GM06990 (cell line): Measurements from ENCODE around the gene UST.

Experiments used
- DNase-seq: peaks from one replicate; pipeline ENCODE4 v3.0.0-alpha.2; 2011; ENCODE audit not compliant: insufficient read length; ENCODE audit errors: extremely low read depth
- H3K27me3 ChIP-seq: replicated peaks from 2 replicates; pipeline ENCODE4 v1.6.0; 2011; ENCODE audit warnings: low read length; ENCODE audit not compliant: control insufficient read depth, insufficient read depth
- H3K36me3 ChIP-seq: 2 replicates; pipeline ENCODE4 v1.5.1; 2011; ENCODE audit warnings: low read length; ENCODE audit not compliant: control insufficient read depth, insufficient read depth
- H3K4me3 ChIP-seq: replicated peaks from 2 replicates; pipeline ENCODE4 v1.5.1; 2011; ENCODE audit warnings: low read depth, mild to moderate bottlenecking, control low read depth, low read length
- TF ChIP-seq, protein P1 (sequence below): IDR thresholded peaks from 2 replicates; pipeline ENCODE4 v1.5.1; 2011; ENCODE audit warnings: low read length, control low read depth, mild to moderate bottlenecking, inconsistent platforms; ENCODE audit not compliant: insufficient read depth, poor library complexity, severe bottlenecking

The UST gene

DNA sequence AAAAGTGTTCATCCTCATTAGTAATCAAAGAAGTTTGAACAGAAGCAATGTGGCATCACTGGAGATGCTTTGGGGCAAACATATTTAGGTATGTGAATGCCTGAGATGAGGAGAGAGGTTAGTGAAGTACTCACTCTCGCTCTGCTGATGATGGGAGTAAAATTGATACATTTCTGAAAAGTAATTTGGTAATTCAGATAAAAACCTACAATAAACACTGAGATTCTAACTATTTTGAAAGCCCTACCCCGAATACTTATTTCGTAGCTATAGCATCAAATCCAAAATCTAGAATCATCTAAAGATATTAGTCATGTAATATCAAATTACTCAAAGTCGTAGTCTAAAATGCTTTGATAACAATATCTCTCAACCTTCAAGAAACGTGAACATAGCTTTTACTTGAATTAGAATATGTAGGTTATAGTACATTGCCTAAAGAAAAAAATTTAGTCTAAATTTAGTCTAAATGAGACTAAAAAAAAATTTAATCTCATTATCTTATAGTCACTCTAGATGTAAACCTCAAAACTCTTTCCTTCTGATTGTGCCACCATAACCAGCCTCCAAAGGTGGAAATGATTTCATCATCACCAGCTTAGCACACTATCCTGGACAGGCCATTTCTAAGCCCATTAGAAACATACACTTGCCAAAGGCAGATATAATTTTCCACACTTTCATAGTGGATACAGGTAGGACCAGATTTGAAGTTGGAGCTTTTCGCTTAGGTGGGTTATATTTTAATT lies 338.2 kb downstream of the UST start:
- Histone ChIP-seq H3K36me3 (no peaks in the 10 kb centered on the region), H3K4me3 (no peak overlapping the region), H3K27me3 (no peaks in the 10 kb centered on the region)
- DNase-seq, result no peak
- TF ChIP-seq, protein P1, sequence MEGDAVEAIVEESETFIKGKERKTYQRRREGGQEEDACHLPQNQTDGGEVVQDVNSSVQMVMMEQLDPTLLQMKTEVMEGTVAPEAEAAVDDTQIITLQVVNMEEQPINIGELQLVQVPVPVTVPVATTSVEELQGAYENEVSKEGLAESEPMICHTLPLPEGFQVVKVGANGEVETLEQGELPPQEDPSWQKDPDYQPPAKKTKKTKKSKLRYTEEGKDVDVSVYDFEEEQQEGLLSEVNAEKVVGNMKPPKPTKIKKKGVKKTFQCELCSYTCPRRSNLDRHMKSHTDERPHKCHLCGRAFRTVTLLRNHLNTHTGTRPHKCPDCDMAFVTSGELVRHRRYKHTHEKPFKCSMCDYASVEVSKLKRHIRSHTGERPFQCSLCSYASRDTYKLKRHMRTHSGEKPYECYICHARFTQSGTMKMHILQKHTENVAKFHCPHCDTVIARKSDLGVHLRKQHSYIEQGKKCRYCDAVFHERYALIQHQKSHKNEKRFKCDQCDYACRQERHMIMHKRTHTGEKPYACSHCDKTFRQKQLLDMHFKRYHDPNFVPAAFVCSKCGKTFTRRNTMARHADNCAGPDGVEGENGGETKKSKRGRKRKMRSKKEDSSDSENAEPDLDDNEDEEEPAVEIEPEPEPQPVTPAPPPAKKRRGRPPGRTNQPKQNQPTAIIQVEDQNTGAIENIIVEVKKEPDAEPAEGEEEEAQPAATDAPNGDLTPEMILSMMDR, result no peak

DNA sequence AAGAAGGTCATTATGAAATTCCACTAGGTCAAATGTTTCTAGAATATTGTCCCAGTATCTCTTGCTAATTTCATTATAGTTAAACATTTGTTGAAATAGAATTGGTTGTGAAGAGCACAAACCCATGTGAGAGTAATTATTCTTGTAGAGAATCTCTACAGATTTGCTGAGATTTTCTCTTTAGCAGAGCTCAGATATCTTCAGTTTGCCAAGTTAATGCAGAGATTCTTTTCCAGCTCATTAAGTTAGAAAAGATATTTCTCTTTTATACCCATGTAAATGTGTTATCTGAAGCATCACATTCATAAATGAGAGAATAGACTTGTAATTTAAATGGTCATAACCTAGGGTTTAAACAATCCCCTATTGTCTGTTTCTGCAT lies 338.7 kb downstream of the UST start:
- TF ChIP-seq, protein P1, result no peak
- no peak for DNase-seq

DNA sequence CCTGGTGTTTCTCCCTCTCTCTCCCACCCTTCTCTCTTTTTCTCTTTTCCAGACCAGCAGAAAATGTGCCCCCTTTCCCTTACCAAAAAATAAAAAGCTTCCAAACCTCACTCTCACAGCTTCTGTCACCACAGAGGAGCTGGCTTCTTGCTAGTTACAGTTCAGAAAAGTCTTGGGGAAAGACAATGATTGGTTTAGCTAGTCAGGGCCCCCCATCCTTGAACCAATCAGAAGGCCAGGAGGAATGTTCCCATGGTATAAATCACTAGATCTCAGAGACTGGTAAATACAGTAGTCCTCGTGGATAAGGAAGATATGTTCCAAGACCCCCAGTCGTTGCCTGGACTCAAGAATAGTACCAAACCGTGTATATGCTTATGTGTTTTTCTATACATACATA lies 339.5 kb downstream of the UST start:
- Histone ChIP-seq H3K36me3 (no peaks in the 10 kb centered on the region), H3K27me3 (no peaks in the 10 kb centered on the region), H3K4me3 (no peak overlapping the region)
- TF ChIP-seq, protein P1, result no peak
- no peak for DNase-seq

More for the DNA sequence above, 338.7 kb downstream of the UST start:
- H3K36me3 ChIP-seq, result no peaks in the 10 kb centered on the region
- H3K27me3 ChIP-seq, result no peaks in the 10 kb centered on the region
- H3K4me3 ChIP-seq, result no peak overlapping the region

DNA sequence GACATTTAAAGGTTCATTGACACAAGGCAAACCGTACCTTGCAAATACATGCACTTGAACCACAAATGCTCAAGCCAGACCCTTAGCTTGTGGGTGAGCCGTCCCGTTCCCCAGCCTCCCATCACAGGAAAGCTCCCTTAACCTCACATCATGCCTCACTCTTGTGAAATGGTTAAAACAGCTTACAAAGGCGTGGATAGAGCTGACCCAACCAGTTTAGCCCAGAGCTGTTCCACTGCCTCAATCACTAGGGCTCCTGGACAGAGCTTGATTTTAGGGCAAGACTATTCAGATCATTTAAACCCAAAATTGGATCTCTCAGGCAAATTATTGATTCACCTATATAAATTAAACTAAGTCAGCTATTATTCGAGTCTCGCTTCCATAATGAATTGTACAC lies 341.1 kb downstream of the UST start:
- DNase-seq, result no peak
- no peaks in the 10 kb centered on the region for H3K36me3 ChIP-seq
- no peak overlapping the region for H3K4me3 ChIP-seq
- no peaks in the 10 kb centered on the region for H3K27me3 ChIP-seq
- TF ChIP-seq, protein P1, result no peak

DNA sequence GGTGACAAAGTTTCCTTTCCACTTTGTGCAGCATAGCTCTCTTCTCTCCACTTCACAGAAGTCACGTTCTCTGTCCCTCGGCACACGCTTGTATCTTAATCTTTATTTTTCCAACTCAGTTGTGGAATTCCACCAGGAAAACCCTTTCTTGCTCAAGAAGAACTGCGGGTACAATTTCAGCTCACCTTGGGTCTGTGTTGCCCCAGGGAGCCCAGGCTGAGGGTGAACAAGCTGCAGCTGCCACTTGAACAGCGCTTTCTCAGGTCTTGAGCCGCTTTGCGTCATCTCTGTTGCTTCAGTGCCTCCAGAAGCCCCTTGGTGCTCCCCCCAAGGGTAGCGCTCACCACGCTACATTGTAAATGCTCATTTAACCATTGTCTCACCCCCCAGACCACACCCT lies 341.5 kb downstream of the UST start:
- no peaks in the 10 kb centered on the region for H3K27me3 ChIP-seq
- no peak overlapping the region for H3K4me3 ChIP-seq
- TF ChIP-seq, protein P1, result no peak
- no peaks in the 10 kb centered on the region for H3K36me3 ChIP-seq
- no peak for DNase-seq

DNA sequence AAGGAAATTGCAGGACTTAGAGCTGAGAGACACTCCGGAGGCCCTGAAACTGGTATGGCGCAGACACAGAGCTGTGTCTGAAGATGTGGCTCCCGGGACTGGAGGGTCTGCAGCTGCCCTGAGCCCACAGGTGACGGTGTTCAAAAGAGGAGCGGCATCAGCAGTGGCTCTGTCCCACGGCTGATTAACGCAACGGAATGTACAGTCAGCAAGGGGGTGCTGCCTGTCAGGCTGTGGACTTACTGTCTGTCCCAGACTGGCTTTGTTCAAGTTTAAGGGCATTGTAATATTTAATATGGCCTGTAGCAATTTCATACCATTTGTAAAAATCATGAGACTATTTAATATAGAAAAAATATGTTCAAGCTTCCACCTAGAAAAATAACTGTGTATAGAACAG lies 342.7 kb downstream of the UST start:
- Histone ChIP-seq H3K4me3 (no peak overlapping the region), H3K27me3 (no peaks in the 10 kb centered on the region), H3K36me3 (no peaks in the 10 kb centered on the region)
- no peak for DNase-seq
- TF ChIP-seq, protein P1, result no peak
